HepG2 (cell line): ENCODE results near the gene GRIK5. TPM values are rescaled to one million over a fixed set of nuclear protein-coding genes. Genes with fewer than 3 reads are reported as not detected.

ENCODE experiments used
- ESRRA ChIP-seq: sonication (generic); formaldehyde crosslinking; IDR thresholded peaks from 2 replicates; pipeline ENCODE4 v1.5.1; 2020; ENCODE audit warnings: mild to moderate bottlenecking, low read depth, missing genetic modification reagents
- HDAC1 ChIP-seq: sonication (generic); formaldehyde crosslinking; IDR thresholded peaks from 2 replicates; pipeline ENCODE4 v1.5.1; 2020; ENCODE audit warnings: mild to moderate bottlenecking, missing genetic modification reagents
- MED8 ChIP-seq: sonication (generic); formaldehyde crosslinking; IDR thresholded peaks from 2 replicates; pipeline ENCODE4 v1.8.1; 2023; ENCODE audit warnings: mild to moderate bottlenecking, missing genetic modification reagents; ENCODE audit not compliant: insufficient replicate concordance
- NRL ChIP-seq: sonication (generic); formaldehyde crosslinking; IDR thresholded peaks from 2 replicates; pipeline ENCODE4 v1.5.0; 2020; ENCODE audit warnings: missing genetic modification reagents, mild to moderate bottlenecking, moderate library complexity, borderline replicate concordance
- PAWR ChIP-seq: sonication (generic); formaldehyde crosslinking; IDR thresholded peaks from 2 replicates; pipeline ENCODE4 v1.4.0; 2020; ENCODE audit warnings: missing genetic modification reagents, mild to moderate bottlenecking, borderline replicate concordance
- POGZ ChIP-seq: sonication (generic); formaldehyde crosslinking; IDR thresholded peaks from 2 replicates; pipeline ENCODE4 v1.4.0; 2020; ENCODE audit warnings: mild to moderate bottlenecking, missing genetic modification reagents
- SIN3B ChIP-seq: fragments of 150-350 bp; IDR thresholded peaks from 2 replicates; pipeline ENCODE4 v1.6.1; 2014; ENCODE audit warnings: low read length
- SP5 ChIP-seq: IDR thresholded peaks from 2 replicates; pipeline ENCODE4 v1.6.1; 2016; ENCODE audit warnings: low read depth, borderline replicate concordance
- TOE1 ChIP-seq: sonication (generic); formaldehyde crosslinking; IDR thresholded peaks from 2 replicates; pipeline ENCODE4 v1.4.0; 2020; ENCODE audit warnings: mild to moderate bottlenecking, missing genetic modification reagents
- ZC3H4 ChIP-seq: sonication (generic); formaldehyde crosslinking; IDR thresholded peaks from 2 replicates; pipeline ENCODE4 v1.4.0; 2020; ENCODE audit warnings: missing genetic modification reagents, borderline replicate concordance
- ZFP90 ChIP-seq: sonication (generic); formaldehyde crosslinking; IDR thresholded peaks from 2 replicates; pipeline ENCODE4 v1.8.0; 2022; ENCODE audit warnings: missing genetic modification reagents, mild to moderate bottlenecking, inconsistent platforms, borderline replicate concordance
- ZMYM2 ChIP-seq: sonication (generic); formaldehyde crosslinking; IDR thresholded peaks from 2 replicates; pipeline ENCODE4 v1.8.0; 2022; ENCODE audit warnings: mild to moderate bottlenecking, missing genetic modification reagents
- ZNF335 ChIP-seq: sonication (generic); formaldehyde crosslinking; IDR thresholded peaks from 2 replicates; pipeline ENCODE4 v1.4.0; 2020; ENCODE audit warnings: missing genetic modification reagents
- ZSCAN21 ChIP-seq: sonication (generic); formaldehyde crosslinking; IDR thresholded peaks from 2 replicates; pipeline ENCODE4 v1.8.0; 2022; ENCODE audit warnings: mild to moderate bottlenecking, missing genetic modification reagents, moderate library complexity, borderline replicate concordance
- polyA plus RNA-seq, 8 experiments: library from polyadenylated mRNA; depleted of rRNA in 3 of 8; stranded (reverse) in 7 of 8; unstranded in 1 of 8; fragments of >200 nt; fragmentation: Illumina TruSeq in 4 of 8; extraction: Trizol in 4 of 8; gene quantifications; 2 replicates each; pipeline versions ENCODE4 v1.2.1 to v1.2.3, GENCODE V29; 2011 to 2016; ENCODE audit warnings: low read depth in 4 of 8, missing spikeins in 1 of 8, mixed read lengths in 1 of 8; ENCODE audit not compliant: insufficient read depth in 1 of 8
- total RNA-seq, 5 experiments: library from RNA; depleted of rRNA; stranded (reverse); fragments of >200 nt; fragmentation: Illumina TruSeq; extraction: Trizol; gene quantifications; 2 replicates each; pipeline ENCODE4 v1.2.3, GENCODE V29; 2016; ENCODE audit warnings: low read depth in 1 of 5
- TF ChIP-seq, protein P1 (sequence below): sonication (generic); formaldehyde crosslinking; IDR thresholded peaks from 2 replicates; pipeline ENCODE4 v1.5.0; 2020; ENCODE audit warnings: missing genetic modification reagents
- TF ChIP-seq, protein P2 (sequence below): sonication (generic); formaldehyde crosslinking; IDR thresholded peaks from 2 replicates; pipeline ENCODE4 v1.5.0; 2020; ENCODE audit warnings: mild to moderate bottlenecking, missing genetic modification reagents
- TF ChIP-seq, protein P3 (sequence below): sonication (generic); formaldehyde crosslinking; IDR thresholded peaks from 2 replicates; pipeline ENCODE4 v1.8.0; 2023; ENCODE audit warnings: mild to moderate bottlenecking, missing genetic modification reagents
- TF ChIP-seq, protein P4 (sequence below): sonication (generic); formaldehyde crosslinking; IDR thresholded peaks from 2 replicates; pipeline ENCODE4 v1.4.0; 2020; ENCODE audit warnings: low read depth, mild to moderate bottlenecking, missing genetic modification reagents
- TF ChIP-seq, protein P5 (sequence below): sonication (generic); formaldehyde crosslinking; IDR thresholded peaks from 2 replicates; pipeline ENCODE4 v1.4.0; 2020; ENCODE audit warnings: missing genetic modification reagents, low read depth, mild to moderate bottlenecking, borderline replicate concordance
- TF ChIP-seq, protein P6 (sequence below): sonication (generic); formaldehyde crosslinking; conservative IDR thresholded peaks from 2 replicates; pipeline ENCODE4 v1.8.0; 2022; ENCODE audit warnings: missing genetic modification reagents

Gene GRIK5
- total and polyA plus RNA-seq, 2 of the 13 experiments (the other 11 are each of a cell fraction or from before 2014, with no cell fraction given) = not detected

DNA sequence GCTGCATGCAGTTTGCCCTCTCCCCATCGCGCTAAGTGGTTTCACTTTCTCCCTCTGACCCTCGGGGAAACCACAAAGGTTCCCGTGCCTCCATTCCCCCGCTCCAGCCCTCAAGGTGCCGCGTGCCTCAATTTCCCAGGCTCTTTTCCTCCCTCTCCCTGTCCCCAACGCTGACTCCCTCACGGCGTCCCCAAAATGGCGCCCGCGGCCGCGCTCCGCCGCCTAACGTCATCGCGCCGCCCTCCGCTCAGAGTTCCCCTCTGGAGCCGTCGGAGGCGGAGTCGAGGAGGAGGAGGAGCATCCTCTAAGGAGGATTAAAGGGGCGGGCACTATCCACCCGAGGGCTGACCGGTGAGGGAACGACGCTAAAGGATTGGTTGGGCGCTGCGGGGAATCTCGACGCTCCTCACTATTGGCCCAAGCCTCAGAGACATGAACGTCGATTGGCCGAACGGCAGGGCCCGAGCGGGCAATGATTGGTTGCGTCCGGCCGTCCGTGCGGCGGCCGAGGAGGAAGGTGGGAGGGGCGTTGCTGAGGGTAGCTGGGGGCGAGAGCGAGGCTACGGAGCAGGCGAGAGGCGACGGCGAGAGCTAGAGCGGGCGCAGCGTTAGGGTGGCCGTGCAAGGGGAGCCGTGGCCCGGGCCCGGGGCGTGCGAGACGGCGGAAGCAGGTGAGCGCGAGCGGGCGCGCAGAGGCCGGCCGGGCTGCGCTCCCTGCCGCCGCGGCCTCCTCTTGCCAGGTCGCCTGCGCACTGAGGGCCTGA, 5.8 kb upstream of the GRIK5 start, which contains the start of gene ZNF574 (continued):
- TF ChIP-seq, protein P1, sequence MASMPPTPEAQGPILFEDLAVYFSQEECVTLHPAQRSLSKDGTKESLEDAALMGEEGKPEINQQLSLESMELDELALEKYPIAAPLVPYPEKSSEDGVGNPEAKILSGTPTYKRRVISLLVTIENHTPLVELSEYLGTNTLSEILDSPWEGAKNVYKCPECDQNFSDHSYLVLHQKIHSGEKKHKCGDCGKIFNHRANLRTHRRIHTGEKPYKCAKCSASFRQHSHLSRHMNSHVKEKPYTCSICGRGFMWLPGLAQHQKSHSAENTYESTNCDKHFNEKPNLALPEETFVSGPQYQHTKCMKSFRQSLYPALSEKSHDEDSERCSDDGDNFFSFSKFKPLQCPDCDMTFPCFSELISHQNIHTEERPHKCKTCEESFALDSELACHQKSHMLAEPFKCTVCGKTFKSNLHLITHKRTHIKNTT (CRISPR knock-in tag) = no peak
- TF ChIP-seq SIN3B (no peak), HDAC1 (peak; percentile 47), ZFP90 (no peak), MED8 (CRISPR knock-in tag) (peak; percentile 64), TOE1 (CRISPR knock-in tag) (no peak), ZSCAN21 (peak; percentile 51; the same call in 1 of the 2 replicates), ZNF335 (no peak), ZC3H4 (CRISPR knock-in tag) (no peak), PAWR (no peak), ESRRA (CRISPR knock-in tag) (no peak), POGZ (CRISPR knock-in tag) (peak; percentile 85), ZMYM2 (no peak), SP5 (CRISPR knock-in tag) (no peak; the same call in 1 of the 2 replicates), NRL (CRISPR knock-in tag) (peak; percentile 84; the same call in 1 of the 2 replicates)
- TF ChIP-seq, protein P2, sequence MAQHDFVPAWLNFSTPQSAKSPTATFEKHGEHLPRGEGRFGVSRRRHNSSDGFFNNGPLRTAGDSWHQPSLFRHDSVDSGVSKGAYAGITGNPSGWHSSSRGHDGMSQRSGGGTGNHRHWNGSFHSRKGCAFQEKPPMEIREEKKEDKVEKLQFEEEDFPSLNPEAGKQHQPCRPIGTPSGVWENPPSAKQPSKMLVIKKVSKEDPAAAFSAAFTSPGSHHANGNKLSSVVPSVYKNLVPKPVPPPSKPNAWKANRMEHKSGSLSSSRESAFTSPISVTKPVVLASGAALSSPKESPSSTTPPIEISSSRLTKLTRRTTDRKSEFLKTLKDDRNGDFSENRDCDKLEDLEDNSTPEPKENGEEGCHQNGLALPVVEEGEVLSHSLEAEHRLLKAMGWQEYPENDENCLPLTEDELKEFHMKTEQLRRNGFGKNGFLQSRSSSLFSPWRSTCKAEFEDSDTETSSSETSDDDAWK (CRISPR knock-in tag) = no peak
- TF ChIP-seq, protein P3, sequence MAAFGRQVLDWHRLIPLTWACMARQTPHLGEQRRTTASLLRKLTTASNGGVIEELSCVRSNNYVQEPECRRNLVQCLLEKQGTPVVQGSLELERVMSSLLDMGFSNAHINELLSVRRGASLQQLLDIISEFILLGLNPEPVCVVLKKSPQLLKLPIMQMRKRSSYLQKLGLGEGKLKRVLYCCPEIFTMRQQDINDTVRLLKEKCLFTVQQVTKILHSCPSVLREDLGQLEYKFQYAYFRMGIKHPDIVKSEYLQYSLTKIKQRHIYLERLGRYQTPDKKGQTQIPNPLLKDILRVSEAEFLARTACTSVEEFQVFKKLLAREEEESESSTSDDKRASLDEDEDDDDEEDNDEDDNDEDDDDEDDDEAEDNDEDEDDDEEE (CRISPR knock-in tag) = no peak
- TF ChIP-seq, protein P4, sequence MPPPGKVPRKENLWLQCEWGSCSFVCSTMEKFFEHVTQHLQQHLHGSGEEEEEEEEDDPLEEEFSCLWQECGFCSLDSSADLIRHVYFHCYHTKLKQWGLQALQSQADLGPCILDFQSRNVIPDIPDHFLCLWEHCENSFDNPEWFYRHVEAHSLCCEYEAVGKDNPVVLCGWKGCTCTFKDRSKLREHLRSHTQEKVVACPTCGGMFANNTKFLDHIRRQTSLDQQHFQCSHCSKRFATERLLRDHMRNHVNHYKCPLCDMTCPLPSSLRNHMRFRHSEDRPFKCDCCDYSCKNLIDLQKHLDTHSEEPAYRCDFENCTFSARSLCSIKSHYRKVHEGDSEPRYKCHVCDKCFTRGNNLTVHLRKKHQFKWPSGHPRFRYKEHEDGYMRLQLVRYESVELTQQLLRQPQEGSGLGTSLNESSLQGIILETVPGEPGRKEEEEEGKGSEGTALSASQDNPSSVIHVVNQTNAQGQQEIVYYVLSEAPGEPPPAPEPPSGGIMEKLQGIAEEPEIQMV (CRISPR knock-in tag) = peak; percentile 22; the same call in 1 of the 2 replicates
- TF ChIP-seq, protein P5, sequence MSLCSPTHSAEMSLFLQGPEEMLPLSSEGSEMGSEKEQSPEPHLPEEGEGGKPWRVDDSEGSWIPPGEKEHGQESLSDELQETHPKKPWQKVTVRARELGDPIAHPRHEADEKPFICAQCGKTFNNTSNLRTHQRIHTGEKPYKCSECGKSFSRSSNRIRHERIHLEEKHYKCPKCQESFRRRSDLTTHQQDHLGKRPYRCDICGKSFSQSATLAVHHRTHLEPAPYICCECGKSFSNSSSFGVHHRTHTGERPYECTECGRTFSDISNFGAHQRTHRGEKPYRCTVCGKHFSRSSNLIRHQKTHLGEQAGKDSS (CRISPR knock-in tag) = no peak
- TF ChIP-seq, protein P6, sequence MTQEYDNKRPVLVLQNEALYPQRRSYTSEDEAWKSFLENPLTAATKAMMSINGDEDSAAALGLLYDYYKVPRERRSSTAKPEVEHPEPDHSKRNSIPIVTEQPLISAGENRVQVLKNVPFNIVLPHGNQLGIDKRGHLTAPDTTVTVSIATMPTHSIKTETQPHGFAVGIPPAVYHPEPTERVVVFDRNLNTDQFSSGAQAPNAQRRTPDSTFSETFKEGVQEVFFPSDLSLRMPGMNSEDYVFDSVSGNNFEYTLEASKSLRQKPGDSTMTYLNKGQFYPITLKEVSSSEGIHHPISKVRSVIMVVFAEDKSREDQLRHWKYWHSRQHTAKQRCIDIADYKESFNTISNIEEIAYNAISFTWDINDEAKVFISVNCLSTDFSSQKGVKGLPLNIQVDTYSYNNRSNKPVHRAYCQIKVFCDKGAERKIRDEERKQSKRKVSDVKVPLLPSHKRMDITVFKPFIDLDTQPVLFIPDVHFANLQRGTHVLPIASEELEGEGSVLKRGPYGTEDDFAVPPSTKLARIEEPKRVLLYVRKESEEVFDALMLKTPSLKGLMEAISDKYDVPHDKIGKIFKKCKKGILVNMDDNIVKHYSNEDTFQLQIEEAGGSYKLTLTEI (CRISPR knock-in tag) = no peak
